ENCODE measurements around the gene ASAP2. TPM values are rescaled to one million over a fixed set of nuclear protein-coding genes. Genes with fewer than 3 reads are reported as not detected.

ASAP2 gene
- total RNA-seq, 2 experiments from 2014 or later: 0.16 TPM; not detected in 1

DNA sequence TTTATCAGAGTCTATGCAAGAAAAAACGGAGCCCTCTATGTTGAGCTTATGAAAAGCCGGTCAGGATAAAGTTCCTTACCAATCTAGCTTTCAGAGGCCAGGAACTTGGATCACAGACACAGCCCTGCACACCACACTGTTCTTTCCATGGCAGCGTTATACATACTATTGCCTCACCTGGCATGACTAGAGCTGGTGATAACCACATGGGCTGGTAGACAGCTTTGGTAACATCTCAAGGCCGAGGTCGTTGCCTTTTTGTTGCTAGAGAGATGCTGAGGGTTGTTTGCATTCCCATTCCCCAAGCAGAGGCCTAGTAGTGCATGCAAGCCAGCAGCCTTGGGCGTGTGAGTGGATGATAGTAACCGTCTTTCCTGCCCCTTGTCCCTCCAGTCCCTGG, 138.7 kb downstream of the ASAP2 start:
- CTCF ChIA-PET: no interaction called here

DNA sequence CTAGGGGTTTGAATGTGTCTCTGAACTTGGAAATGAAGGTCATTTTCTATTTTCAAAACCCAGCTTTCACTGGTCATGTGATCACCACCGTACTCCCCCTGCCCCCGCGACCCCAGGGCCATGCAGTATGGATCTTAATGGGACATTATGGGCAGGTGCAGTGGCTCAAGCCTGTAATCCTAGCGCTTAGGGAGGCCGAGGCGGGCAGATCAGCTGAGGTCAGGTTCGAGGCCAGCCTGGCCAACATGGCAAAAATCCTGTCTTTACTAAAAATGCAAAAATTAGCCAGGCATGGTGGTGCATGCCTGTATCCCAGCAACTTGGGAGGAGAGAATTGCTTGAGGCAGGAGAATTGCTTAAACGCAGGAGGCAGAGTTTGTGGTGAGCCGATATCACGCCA, 139.4 kb downstream of the ASAP2 start:
- Mint-ChIP-seq H3K36me3 (ENCODE audit: low read depth) (no peaks in the 10 kb centered on the region), H3K27ac (no peak overlapping the region), H3K4me1 (ENCODE audit: low read depth) (no peaks in the 10 kb centered on the region), H3K27me3 (no peaks in the 10 kb centered on the region), H3K4me3 (no peak overlapping the region), H3K9me3 (no peaks in the 10 kb centered on the region)
- Histone ChIP-seq H3K27ac (ENCODE audit: low read depth in 1 of 2, low read length in 2 of 2) (no peak overlapping the region), H3K4me1 (ENCODE audit: insufficient read depth, low read length) (no peaks in the 10 kb centered on the region), H3K36me3 (ENCODE audit: insufficient read depth, low read length) (no peaks in the 10 kb centered on the region), H3K9me3 (ENCODE audit: control insufficient read depth in 1 of 2, insufficient read depth in 1 of 2, low read length in 2 of 2) (no peaks in the 10 kb centered on the region), H3K4me3 (ENCODE audit: low read length) (no peak overlapping the region), H3K27me3 (ENCODE audit: control insufficient read depth in 1 of 2, insufficient read depth in 2 of 2, low read length in 2 of 2) (no peaks in the 10 kb centered on the region)
- no peak for ATAC-seq (ENCODE audit: poor library complexity)
- intact Hi-C loops (cut with DNase I, micrococcal nuclease): no loop called here
- no peak for DNase-seq
- CTCF ChIA-PET: no interaction called here
- TF ChIP-seq, protein P1, sequence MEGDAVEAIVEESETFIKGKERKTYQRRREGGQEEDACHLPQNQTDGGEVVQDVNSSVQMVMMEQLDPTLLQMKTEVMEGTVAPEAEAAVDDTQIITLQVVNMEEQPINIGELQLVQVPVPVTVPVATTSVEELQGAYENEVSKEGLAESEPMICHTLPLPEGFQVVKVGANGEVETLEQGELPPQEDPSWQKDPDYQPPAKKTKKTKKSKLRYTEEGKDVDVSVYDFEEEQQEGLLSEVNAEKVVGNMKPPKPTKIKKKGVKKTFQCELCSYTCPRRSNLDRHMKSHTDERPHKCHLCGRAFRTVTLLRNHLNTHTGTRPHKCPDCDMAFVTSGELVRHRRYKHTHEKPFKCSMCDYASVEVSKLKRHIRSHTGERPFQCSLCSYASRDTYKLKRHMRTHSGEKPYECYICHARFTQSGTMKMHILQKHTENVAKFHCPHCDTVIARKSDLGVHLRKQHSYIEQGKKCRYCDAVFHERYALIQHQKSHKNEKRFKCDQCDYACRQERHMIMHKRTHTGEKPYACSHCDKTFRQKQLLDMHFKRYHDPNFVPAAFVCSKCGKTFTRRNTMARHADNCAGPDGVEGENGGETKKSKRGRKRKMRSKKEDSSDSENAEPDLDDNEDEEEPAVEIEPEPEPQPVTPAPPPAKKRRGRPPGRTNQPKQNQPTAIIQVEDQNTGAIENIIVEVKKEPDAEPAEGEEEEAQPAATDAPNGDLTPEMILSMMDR (IDR thresholded peaks at IDR 0.05): no peak
- POLR2A ChIA-PET: no interaction called here

More for the DNA sequence above, 138.7 kb downstream of the ASAP2 start:
- intact Hi-C loops (cut with DNase I, micrococcal nuclease): no loop called here
- no peaks in the 10 kb centered on the region for H3K4me1 Mint-ChIP-seq (ENCODE audit: low read depth)
- TF ChIP-seq, protein P1 (IDR thresholded peaks at IDR 0.05): no peak
- H3K4me3 ChIP-seq (ENCODE audit: low read length): no peak overlapping the region
- no peaks in the 10 kb centered on the region for H3K4me1 ChIP-seq (ENCODE audit: insufficient read depth, low read length)
- no peaks in the 10 kb centered on the region for H3K36me3 Mint-ChIP-seq (ENCODE audit: low read depth)
- POLR2A ChIA-PET: no interaction called here
- H3K9me3 ChIP-seq (ENCODE audit: control insufficient read depth in 1 of 2, insufficient read depth in 1 of 2, low read length in 2 of 2): no peaks in the 10 kb centered on the region
- no peaks in the 10 kb centered on the region for H3K27me3 Mint-ChIP-seq
- DNase-seq (no peak), ATAC-seq (ENCODE audit: poor library complexity) (no peak)
- no peak overlapping the region for H3K27ac ChIP-seq (ENCODE audit: low read depth in 1 of 2, low read length in 2 of 2)
- no peak overlapping the region for H3K4me3 Mint-ChIP-seq
- H3K36me3 ChIP-seq (ENCODE audit: insufficient read depth, low read length): no peaks in the 10 kb centered on the region
- no peak overlapping the region for H3K27ac Mint-ChIP-seq
- no peaks in the 10 kb centered on the region for H3K9me3 Mint-ChIP-seq
- no peaks in the 10 kb centered on the region for H3K27me3 ChIP-seq (ENCODE audit: control insufficient read depth in 1 of 2, insufficient read depth in 2 of 2, low read length in 2 of 2)

DNA sequence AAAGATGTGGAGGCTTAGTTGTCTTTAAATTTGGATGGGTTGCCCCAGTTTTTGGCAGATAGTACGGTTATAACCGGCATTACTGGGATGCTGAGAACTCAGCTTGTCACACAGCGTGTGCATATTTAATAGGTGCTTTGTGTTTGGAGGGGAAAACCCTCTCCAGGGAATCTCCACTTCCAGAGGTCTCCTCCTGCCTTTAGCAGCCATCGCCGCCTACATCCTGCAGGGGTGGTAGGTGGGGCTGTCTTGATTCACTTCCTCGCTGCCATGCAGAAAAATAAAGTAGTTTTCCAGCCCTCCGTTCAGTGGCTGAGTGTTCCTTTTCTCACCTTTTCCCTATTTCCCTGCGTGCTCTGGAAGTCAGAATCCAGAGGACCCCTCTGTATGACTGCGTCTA, 140.3 kb downstream of the ASAP2 start:
- TF ChIP-seq, protein P1 (IDR thresholded peaks at IDR 0.05): no peak
- no peak overlapping the region for H3K27ac Mint-ChIP-seq

More for the DNA sequence above, 140.3 kb downstream of the ASAP2 start:
- no peaks in the 10 kb centered on the region for H3K4me1 Mint-ChIP-seq (ENCODE audit: low read depth)
- H3K27ac ChIP-seq (ENCODE audit: low read depth in 1 of 2, low read length in 2 of 2): no peak overlapping the region
- no peaks in the 10 kb centered on the region for H3K36me3 ChIP-seq (ENCODE audit: insufficient read depth, low read length)
- intact Hi-C loops (cut with DNase I, micrococcal nuclease): no loop called here
- no peak overlapping the region for H3K4me3 Mint-ChIP-seq
- ChIA-PET CTCF (no interaction called here), POLR2A (no interaction called here)
- no peaks in the 10 kb centered on the region for H3K4me1 ChIP-seq (ENCODE audit: insufficient read depth, low read length)
- no peak for DNase-seq
- H3K4me3 ChIP-seq (ENCODE audit: low read length): no peak overlapping the region
- H3K27me3 Mint-ChIP-seq: no peaks in the 10 kb centered on the region
- no peak for ATAC-seq (ENCODE audit: poor library complexity)
- H3K27me3 ChIP-seq (ENCODE audit: control insufficient read depth in 1 of 2, insufficient read depth in 2 of 2, low read length in 2 of 2): no peaks in the 10 kb centered on the region
- H3K9me3 ChIP-seq (ENCODE audit: control insufficient read depth in 1 of 2, insufficient read depth in 1 of 2, low read length in 2 of 2): no peaks in the 10 kb centered on the region
- H3K36me3 Mint-ChIP-seq (ENCODE audit: low read depth): no peaks in the 10 kb centered on the region
- no peaks in the 10 kb centered on the region for H3K9me3 Mint-ChIP-seq
